CD4-positive, alpha-beta T cell treated with Interleukin-15 for 1 hour (primary cell): ENCODE results near the gene SLC25A13.

ENCODE experiments used
- DNase-seq: peaks from one replicate; pipeline ENCODE4 v3.0.0-alpha.2; 2020

SLC25A13 gene

DNA sequence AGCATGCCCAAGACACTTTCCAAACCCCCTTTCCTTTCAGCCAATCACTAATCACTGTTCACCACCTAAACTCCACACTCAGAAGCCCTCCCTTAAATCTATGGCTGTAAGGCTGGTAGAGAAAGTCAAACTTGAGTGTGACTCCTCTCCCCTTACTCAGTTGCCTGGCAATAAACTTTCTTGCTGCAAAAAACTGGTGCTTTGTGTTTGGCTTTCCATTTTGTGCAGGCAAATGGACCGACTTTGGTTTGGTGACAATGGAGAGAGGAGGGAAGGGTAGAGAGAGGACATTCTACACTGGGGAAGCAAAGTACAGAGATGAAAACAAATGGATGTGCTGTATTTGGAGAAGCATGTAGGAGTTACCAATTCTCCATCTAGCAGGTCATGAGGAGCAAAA, 84.9 kb downstream of the SLC25A13 start:
- DNase-seq: no peak

DNA sequence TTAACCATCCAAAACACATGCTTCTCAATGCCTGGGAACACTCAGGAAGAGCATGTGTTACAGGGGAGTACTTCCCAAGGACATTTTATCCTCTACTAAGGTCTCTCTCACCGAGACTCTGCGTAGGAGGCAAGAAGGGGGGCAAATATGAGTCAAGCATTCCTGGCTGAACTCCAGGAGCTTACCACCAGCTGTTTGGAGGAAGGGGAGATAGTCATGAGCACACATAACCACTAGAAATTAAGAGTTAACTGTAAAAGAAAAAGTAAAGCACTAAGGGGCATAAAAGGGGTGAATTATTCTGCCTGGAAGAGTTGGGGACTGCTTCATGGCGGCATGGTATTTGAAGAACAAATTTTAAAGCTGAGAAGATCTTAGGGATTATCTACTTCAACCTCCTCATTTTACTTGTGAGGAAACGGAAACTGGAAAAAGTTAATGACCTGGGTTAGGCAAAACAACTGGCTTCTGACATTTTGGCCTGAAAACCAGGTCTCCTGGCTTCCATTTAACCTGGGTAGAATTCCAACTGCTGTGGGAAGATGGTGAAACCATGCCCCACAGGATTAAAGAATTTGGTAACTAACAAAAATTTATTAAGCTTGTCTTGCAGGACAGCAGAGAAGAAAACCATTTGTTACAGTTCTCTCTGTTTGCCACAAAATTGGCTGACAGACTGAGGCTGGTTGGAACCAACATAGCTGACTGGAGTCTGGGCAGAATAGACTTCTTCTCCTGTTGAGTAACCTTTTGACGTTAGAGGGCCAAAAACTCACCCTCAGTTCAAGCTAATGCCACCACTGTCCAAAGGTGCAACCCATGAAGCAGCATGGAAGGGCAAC, 85.5 kb downstream of the SLC25A13 start:
- no peak for DNase-seq

DNA sequence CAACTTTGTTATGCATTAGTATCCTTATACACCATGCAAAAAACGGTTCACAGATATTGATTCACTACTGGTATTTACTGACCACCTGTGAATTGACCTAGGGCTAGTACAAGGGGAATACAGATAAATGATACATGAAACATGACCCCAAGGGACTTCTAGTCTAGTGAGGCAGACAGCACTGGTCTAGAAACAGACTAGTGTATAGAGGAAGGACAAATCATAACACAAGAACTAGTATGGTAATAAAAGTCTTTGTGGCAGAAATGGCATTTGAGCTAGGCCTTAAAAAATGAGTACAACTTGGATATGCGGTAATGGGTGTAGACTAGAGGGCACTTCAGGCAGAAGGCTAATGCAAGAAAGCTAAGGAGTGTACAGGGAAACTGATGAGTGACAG, 86.6 kb downstream of the SLC25A13 start:
- DNase-seq: no peak

DNA sequence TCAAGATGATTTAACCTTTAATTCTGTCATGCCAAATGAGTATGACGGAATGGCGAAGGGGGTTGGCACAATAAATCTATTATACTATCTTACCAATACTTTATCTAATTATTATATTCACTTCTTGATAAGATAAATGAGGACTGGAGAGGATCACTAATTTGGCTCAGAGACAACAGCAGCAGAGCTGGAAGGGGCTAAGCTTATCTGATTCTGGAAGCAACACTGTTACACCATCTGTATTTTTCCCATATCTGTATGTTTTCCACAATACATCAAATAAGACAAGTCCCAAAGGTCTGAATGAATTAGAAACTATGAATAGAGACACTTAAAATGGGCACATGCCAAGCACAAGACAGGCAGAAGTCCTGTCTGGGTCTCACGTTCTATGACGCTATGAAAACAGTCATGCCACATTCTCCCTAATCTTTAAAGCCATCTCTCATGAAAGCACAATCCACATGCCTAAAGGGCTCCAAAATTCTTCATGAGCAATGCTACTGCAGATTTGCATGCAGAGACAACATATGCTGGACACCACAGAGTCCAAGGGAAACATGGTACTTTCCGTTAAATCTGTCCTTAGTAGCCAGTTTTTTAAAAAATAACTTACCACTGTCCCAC, 88.3 kb downstream of the SLC25A13 start:
- DNase-seq: no peak

DNA sequence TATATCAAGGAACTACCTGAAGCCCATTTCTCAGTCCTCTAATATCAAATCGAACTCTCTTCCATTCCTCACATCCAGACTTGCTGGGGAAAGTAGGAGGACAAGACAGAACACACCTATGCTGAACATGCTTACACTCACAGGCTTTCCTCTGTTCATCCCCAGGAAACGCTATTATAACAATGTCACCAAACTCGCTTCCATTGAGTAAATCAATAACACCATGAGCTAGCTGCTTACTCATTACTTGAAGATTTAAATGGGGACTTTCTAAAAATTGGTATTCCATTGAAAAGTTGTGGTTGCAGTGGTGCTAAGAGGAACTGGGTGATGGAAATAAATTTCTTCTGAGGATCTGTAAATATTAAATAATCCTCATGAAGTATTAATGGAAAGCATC, 88.8 kb downstream of the SLC25A13 start:
- no peak for DNase-seq

DNA sequence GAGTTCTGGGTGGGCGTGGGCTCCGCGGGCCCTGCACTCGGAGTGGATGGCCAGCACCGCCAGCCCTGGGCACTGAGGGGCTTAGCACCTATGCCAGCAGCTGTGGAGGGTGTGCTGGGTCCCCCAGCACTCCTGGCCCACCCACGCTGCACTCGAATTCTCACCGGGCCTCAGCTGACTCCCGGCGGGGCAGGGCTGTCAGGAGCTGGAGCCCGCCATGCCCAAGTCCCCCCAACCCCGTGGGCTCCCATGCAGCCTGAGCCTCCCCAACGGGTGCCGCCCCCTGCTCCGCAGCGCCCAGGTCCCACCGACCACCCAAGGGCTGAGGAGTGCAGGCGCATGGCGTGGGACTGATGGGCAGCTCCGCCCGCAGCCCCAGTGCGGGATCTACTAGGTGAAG, 93.1 kb downstream of the SLC25A13 start:
- DNase-seq: no peak

DNA sequence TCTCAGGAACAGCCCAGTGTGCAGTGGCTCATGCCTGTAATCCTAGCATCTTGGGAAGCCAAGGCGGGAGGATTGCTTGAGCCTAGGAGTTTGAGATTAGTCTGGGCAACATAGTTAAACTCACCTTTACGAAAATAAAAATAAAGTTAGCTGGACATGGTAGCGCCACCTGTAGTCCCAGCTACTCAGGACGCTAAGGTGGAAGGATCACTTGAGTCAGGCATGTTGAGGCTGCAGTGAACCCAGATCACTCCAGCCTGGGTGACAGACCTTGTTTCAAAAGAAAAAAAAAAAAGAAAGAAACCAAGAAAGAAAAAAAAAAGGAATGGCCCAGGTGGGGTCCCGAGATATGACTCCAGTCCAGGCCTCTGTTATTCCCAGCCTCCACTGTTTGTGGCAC, 96.6 kb downstream of the SLC25A13 start:
- no peak for DNase-seq

DNA sequence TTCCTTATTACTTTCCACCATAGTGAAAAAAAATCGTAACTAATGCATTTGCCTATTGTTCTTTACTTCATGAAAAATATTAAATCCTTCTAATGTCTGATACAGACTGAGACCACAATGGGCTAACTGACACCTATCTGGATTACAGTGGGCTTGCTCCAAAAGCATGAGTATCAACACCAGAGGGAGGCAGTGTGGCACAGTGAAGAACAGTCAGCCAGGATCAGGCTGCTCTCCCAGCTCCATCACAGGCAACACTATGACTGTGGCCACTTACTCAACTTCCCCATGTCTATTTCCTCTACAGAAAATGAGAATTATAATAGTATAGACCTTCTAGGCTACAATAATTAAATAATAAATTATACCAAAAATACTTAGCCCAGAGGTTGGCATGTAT, 97.2 kb downstream of the SLC25A13 start:
- DNase-seq: no peak

DNA sequence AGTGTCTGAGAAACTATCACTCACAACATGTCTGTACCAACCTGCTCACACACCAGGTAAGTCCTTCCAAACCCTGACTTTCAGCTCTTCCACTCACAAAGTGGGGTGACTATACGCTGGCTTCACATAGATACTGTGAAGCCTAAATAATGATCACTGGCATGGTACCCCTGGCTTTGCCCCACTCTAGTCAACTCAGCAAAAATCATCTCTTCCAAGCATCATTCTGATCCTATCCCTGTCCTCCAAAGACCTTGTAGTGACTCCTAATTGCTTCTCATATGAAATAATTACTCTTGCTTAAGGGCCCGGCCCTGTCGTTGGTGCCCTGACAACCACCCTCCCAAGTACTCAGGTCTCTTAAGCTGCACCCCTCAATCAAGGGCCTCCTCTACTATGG, 97.8 kb downstream of the SLC25A13 start:
- no peak for DNase-seq

DNA sequence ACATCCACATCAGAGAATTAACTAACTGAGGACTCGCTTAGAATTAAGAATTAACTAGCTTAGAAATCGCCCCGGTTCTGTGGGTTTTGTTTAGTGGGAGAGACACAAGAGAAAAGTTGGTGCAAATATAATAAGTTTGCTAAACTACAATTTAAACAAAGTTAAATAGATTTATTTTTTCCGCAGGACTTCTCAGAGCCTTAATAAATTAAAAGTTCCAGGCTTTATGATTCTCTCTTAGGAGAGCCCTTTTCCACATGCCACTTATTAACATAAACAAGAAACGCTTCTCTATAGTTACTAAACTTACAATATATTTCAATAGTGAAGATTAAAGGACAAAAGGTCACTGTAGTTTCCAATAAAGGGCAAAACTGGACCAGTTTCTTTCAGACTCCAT, 100.0 kb downstream of the SLC25A13 start:
- DNase-seq: no peak

DNA sequence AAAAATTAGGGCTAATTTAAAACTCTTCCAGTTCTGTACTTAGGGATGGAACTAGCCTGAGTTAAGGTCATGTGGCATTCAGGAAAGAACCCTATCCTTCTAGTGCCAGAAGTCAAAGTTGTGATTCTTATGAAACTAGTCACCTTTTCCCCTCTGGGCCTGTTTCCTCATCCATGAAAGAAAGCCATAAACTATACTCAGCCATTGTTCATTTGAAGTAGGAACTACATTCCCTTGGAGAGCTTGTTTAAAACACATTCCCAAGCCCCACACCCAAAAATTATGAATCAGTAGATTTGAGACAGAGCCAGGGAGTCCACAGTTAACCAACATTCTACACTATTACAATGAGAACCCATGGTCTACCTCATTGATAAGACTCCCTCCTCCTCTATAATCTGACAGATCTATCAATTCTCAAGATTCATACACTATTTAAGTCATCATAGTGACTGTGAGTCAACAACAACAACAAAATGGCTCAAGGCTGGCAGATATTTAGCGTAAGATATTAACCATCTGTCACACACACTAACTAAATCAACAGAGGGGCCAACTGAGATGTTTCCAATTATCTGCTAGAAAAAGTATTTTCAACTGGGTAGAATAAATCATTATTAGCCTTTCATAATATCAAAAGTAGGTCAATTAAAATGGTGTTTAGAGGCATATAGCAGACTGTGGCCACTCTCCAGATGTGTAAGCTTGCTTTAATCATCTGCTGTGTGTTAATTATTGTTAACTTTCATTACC, 102.3 kb downstream of the SLC25A13 start:
- DNase-seq: no peak

DNA sequence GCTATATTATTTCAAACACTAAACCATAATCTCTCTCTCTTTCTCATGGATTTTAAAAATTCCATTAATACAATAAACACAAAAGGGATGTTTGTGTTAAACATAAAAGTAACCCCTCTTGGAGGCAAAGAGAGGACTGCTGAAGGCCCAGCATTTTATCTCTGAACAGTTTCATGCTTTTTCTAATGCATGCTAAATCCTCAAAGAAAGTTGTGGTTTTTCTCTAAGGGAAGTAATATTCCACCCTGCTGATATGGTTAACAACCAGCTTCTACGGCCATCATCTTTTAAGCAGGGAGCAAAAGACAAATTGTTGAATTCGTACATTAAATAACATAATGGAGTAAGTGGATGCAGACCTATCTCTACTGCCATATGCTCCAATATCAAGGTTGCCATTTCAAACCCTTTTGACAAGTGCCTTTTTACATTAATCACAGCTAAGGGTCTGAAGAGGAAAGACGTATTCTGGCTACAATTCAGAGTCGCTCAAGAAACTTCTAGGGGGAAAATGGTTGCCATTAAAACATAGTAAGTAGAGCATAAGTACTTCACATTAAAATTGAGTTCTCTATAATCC, 103.1 kb downstream of the SLC25A13 start:
- DNase-seq: no peak

DNA sequence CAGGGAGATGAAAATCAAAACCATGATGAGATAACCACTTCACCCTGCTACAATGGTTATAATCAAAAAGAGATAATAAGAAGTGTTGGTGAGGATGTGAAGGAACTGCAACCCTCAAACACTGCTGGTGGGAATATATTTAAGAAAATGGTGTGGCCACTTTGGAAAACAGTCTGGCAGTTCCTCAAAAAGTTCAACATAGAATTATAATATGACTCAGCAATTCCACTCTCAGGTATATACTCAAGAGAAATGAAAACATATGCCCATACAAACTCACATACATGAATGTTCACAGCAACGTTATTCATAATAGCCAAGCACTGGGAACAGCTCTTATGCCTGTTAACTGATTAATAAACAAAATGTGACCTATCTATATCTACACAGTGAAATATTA, 104.8 kb downstream of the SLC25A13 start:
- DNase-seq: no peak

DNA sequence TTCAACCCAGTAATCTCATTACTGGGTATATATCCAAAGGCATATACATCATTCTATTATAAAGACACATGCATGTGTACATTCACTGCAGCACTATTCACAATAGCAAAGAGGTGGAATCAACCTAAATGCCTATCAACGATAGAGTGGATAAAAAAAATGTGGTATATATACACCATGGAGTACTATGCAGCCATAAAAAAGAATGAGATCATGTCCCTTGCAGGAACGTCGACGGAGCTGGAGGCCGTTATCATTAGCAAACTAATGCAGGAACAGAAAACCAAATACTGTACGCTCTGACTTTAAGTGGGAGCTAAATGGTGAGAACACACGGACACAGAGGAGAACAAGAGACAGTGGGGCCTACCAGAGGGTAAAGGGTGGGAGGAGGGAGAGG, 105.5 kb downstream of the SLC25A13 start:
- no peak for DNase-seq

DNA sequence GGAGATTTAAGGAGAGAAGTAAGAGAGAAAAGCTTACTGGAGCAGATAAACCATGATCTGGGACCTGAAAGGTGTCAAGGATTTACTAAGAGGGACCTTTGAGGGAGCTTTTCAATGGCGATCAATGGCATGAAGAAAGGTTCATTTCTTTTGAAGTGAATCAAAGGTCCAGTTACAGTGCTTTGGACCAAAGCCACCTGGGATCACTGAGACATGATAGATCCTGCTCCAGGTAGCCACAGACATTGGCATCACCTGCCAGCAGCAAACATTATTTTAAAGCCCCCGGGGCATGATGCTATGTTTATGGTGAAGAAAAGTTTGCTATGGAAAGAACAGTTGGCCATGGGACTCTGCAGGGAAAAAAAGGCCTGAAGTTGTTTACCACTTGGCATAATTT, 109.4 kb downstream of the SLC25A13 start:
- no peak for DNase-seq

DNA sequence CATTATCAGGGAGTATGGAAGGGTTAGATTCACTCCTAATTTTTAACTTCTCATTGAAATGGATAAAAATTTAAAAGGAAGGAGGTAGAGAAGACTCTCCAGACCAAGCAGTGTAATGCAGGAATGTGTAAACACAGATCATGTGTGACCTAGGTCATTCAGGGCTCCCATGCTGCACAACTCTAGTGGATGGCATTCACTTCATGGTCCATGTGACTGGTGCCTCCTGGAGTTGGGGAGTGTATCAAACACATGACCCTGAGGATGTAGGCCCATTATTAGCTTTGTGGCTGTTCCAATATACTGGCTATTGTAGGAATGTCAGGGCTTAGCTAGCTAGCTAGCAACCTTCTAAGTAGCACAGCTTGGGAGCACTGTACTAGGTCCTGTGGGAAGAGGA, 109.9 kb downstream of the SLC25A13 start:
- no peak for DNase-seq

DNA sequence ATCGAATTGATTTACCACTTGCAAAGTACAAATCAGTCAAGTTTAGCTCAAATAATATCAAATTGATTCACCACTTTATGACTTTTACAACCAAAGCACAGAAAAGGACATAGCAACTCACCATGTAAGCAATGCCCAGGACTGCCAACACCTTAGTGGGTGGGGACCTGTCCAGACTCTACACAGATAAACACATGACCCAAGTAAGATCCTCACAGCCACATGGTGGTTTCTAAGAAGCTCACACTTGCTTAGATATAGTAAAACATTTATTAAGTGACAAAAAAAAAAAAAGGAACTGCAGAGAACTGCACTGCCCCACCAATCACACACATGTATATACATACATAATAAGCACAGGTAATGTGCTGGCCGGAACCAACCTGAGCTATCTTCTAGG, 116.2 kb downstream of the SLC25A13 start:
- no peak for DNase-seq

DNA sequence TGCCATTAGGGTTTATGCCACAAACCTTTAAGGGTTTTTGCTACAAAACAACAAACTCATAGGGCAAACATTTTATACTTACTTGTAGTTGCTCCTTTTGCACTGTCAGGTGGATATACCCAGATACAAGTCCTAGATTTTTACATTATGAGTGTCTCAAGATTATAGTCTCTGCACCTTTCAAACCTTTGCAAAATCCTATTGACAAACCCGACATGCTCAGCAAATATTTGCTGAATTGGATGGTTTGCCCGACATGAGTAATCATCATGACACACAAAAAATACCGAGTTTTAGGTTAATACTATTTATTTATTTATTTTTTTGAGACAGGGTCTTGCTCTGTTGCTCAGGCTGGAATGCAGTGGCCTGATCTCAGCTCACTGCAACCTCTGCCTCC, 117.3 kb downstream of the SLC25A13 start:
- no peak for DNase-seq

DNA sequence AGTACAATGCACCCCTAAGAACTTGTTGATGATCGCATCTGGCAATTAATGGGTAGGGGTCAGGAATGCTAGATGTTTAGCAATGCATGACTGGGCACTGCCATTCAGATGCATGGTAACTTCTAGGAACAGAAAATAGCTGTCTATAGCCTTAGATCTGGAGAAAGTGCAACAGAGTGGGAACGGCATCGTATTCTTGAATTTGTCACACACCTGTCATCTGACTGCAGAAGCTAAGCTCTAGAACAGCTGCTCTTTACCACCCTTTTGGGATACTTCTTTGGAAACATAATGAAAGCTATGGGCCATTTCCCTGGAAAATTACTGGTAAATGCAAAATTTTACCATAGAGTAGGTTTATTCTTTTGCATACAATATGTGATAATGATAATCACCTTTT, 118.1 kb downstream of the SLC25A13 start:
- no peak for DNase-seq

DNA sequence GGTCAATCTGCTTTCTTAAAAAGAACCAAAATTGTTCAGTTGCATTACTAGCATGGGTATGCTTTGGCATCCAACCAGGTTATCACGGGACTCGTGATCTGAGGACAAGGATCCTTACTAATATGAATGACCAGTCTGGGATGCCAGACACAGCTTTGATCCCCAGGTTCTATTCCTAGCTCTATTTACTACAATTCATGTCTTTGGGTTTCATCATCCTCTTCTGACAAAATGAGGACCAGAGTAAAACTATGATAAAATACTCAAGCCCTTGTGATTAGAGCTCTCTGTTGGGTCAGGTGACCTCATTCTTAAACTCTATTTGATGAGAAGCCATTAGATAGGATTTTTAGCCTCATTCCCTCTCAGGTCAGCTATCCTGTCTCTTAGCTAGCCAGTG, 119.8 kb downstream of the SLC25A13 start:
- DNase-seq: no peak

DNA sequence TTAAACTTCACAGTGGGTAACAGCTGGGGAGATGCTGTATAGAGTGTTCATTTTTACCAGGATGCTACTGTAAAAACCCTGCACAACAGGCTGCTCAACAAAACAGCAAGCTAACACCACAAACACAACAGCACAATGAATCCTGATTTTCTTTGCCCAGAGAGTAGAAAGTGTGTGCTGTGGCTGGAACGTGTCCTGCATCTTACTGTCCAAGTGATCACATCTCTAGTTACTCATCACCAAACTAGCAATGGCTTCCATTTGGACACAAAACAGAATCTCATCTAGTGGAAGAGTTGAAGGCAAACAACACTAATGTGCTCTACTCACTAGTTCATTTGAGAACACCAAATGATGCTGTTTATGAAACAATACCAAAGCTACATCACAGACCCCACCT, 121.2 kb downstream of the SLC25A13 start:
- DNase-seq: no peak

DNA sequence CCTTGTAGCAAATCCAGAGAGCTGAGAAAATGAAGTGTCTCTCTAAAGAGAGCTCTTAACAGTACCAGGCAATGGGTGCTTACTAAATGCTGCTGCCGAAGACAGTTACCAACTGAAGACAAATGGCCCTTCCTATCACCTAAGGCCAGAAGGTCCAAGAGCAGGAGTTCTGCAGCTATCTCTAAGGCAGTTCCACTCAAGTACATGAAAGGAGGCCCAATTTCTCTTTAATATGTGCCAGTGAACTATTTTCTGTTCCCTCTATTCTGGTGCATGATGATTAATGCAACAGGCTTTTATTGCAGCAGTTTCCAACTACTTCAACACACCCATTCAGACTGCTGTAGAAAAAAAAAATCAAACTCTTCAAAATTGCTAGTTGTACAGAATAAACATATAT, 122.5 kb downstream of the SLC25A13 start:
- DNase-seq: no peak

DNA sequence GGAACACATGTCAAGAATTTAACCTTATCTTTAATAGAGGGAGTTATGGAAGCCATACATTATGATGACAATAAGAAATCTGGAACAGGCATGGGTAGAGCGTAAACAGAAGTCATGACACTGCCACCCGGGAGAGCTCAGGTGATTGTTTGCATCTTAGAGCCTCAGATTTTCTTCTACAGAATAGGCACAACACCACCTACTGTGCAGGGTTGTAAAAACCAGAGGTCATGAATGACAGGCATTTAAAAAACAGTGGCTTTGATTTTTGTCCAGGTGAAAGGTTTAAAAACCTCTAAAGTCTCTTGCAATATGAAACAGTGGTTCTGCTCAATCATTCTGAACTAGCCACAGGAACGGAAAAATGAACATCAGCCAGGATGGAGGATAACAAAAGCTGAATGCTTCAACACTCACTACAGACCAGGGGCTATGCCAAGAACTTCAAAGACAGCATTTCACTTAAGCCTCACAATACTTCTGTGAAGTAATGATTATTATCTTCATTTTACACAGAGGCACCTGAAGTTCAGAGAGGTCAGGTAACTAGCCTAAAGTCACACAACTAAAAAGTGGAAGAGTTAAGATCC, 123.8 kb downstream of the SLC25A13 start:
- DNase-seq: no peak
